HFFc6 (cell line): ENCODE measurements around the gene WDR53. TPM values are rescaled to one million over a fixed set of nuclear protein-coding genes. Genes with fewer than 3 reads are reported as not detected.
"Not testable (repeated sequence)": the region's sequence is repeated elsewhere in the genome, so short reads cannot be mapped to it uniquely, and the experiment has no call there.

Experiments used
- DNase-seq: peaks from one replicate; pipeline ENCODE4 v3.0.0-alpha.2; 2018
- H3K27ac Mint-ChIP-seq: 2 replicates; pipeline ENCODE4 v1.8.0; 2020; ENCODE audit warnings: mild to moderate bottlenecking, mixed read lengths
- H3K27me3 Mint-ChIP-seq: 2 replicates; pipeline ENCODE4 v1.8.0; 2021; ENCODE audit warnings: mild to moderate bottlenecking, moderate library complexity, mixed read lengths; ENCODE audit not compliant: insufficient read depth
- H3K36me3 Mint-ChIP-seq: 2 replicates; pipeline ENCODE4 v1.8.0; 2021; ENCODE audit warnings: low read depth, mixed read lengths
- H3K4me1 Mint-ChIP-seq: 2 replicates; pipeline ENCODE4 v1.8.0; 2020; ENCODE audit warnings: low read depth, mixed read lengths
- H3K4me3 Mint-ChIP-seq: 2 replicates; pipeline ENCODE4 v1.8.0; 2020; ENCODE audit warnings: mild to moderate bottlenecking, moderate library complexity, mixed read lengths
- H3K9me3 Mint-ChIP-seq: 2 replicates; pipeline ENCODE4 v1.8.0; 2020; ENCODE audit warnings: mild to moderate bottlenecking, mixed read lengths
- CTCF ChIP-seq: fragments of 200-600 bp; sonication (generic); IDR thresholded peaks from 2 replicates; pipeline ENCODE4 v1.5.0; 2021; ENCODE audit warnings: antibody characterized with exemption, mild to moderate bottlenecking
- total RNA-seq, 6 experiments: library from RNA; stranded (reverse); fragmentation: NEBNext Ultra II Directional; extraction: Animal tissue kit (Norgen Biotek cat#: 25700); gene quantifications; 2 replicates in 1 of 6; 3 replicates in 5 of 6; pipeline ENCODE4 v1.2.3, GENCODE V29; 2021

Gene WDR53
- total RNA-seq, 6 experiments from 2014 or later = 6.6 to 10.2 (median 9.1) TPM

- no peak overlapping the region for H3K4me3 Mint-ChIP-seq
- H3K36me3 Mint-ChIP-seq = peaks cover 14% of the 10 kb centered on the region
- DNase-seq = no peak
- TF ChIP-seq CTCF = no peak
- no peaks in the 10 kb centered on the region for H3K27me3 Mint-ChIP-seq
- peaks cover 2% of the 10 kb centered on the region for H3K9me3 Mint-ChIP-seq
- peaks cover 21% of the 10 kb centered on the region for H3K4me1 Mint-ChIP-seq
- H3K27ac Mint-ChIP-seq = 0 out of 2 replicates have a peak overlapping the region, but pooled peaks have one; percentile 8
Measured at GRCh38 chr3:196555295-196555694, 13.1 kb downstream of the WDR53 start.

DNA sequence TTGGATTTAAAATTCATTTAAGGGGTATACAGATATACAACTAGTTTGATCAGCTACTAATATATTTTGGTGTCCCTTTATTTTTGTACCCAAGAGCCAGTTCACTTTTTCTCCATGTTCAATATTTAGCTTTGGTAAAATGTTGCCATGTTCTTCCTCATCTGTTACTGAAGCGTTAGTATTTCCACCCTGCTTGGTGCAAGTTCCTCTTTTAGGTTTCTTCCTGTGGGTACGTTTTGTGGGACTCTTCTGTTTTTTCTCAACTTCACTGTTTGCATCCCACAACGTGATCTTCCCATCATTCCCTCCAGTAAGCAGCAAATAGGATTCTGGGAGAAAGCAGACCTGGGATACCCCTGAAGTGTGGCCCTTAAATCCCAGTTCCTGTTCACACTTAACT is 14.1 kb downstream of the WDR53 start:
- peaks cover 19% of the 10 kb centered on the region for H3K36me3 Mint-ChIP-seq
- no peak overlapping the region for H3K4me3 Mint-ChIP-seq
- peaks cover 10% of the 10 kb centered on the region for H3K4me1 Mint-ChIP-seq
- DNase-seq = no peak
- H3K27me3 Mint-ChIP-seq = no peaks in the 10 kb centered on the region
- H3K9me3 Mint-ChIP-seq = peaks cover 8% of the 10 kb centered on the region
- H3K27ac Mint-ChIP-seq = no peak overlapping the region
- no peak for TF ChIP-seq CTCF

- H3K9me3 Mint-ChIP-seq = peaks cover 9% of the 10 kb centered on the region
- no peak for TF ChIP-seq CTCF
- no peaks in the 10 kb centered on the region; the same call in 1 of the 2 replicates for H3K27me3 Mint-ChIP-seq
- H3K36me3 Mint-ChIP-seq = peaks cover 16% of the 10 kb centered on the region
- H3K4me3 Mint-ChIP-seq = no peak overlapping the region
- H3K4me1 Mint-ChIP-seq = peaks cover 5% of the 10 kb centered on the region; the same call in 1 of the 2 replicates
- no peak overlapping the region for H3K27ac Mint-ChIP-seq
- no peak for DNase-seq
Measured at GRCh38 chr3:196553551-196553950, 14.8 kb downstream of the WDR53 start.

GRCh38 chr3:196552253-196552652 is 16.1 kb downstream of the WDR53 start:
- peaks cover 4% of the 10 kb centered on the region for H3K27me3 Mint-ChIP-seq
- no peak for TF ChIP-seq CTCF
- H3K36me3 Mint-ChIP-seq = peaks cover 23% of the 10 kb centered on the region
- H3K27ac Mint-ChIP-seq = no peak overlapping the region
- peaks cover 5% of the 10 kb centered on the region; the same call in 1 of the 2 replicates for H3K4me1 Mint-ChIP-seq
- no peak overlapping the region for H3K4me3 Mint-ChIP-seq
- no peak for DNase-seq
- H3K9me3 Mint-ChIP-seq = peaks cover 15% of the 10 kb centered on the region

DNA sequence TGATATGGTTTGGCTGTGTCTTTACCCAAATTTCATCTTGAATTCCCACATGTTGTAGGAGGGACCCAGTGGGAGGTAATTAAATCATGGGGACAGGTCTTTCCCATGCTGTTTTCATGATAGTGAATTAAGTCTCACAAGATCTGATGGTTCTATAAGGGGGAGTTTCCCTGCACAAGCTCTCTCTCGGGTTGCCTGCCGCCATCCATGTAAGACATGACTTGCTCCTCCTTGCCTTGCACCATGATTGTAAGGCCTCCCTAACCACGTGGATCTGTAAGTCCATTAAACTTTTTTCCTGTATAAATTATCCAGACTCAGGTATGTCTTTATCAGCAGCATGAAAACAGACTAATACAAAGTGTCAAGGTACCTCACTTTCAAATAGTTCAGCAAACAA is 18.2 kb downstream of the WDR53 start:
- not testable (repeated sequence) for H3K27me3 Mint-ChIP-seq, H3K27ac Mint-ChIP-seq, DNase-seq, H3K4me3 Mint-ChIP-seq, H3K4me1 Mint-ChIP-seq
- peaks cover 23% of the 10 kb centered on the region for H3K36me3 Mint-ChIP-seq
- peaks cover 15% of the 10 kb centered on the region for H3K9me3 Mint-ChIP-seq

DNA sequence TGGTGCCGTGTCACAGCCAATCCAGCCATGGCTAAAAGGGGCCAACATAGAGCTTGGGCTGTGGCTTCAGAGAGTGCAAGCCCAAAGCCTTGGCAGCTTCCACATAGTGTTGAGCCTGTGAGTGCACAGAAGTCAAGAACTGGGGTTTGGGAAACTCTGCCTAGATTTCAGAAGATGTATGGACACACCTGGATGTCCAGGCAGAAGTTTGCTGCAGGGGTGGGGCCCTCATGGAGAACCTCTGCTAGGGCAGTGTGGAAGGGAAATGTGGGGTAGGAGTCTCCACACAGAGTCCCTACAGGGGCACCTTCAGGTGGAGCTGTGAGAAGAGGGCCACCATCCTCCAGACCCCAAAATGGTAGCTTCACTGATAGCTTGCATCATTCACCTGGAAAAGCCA is 19.0 kb downstream of the WDR53 start:
- not testable (repeated sequence) for H3K4me3 Mint-ChIP-seq, H3K4me1 Mint-ChIP-seq, H3K27me3 Mint-ChIP-seq, DNase-seq, H3K27ac Mint-ChIP-seq
- peaks cover 15% of the 10 kb centered on the region for H3K9me3 Mint-ChIP-seq
- H3K36me3 Mint-ChIP-seq = peaks cover 19% of the 10 kb centered on the region

GRCh38 chr3:196547067-196547466 is 21.3 kb downstream of the WDR53 start:
- Mint-ChIP-seq H3K4me3 (no peak overlapping the region), H3K9me3 (peaks cover 15% of the 10 kb centered on the region), H3K27ac (no peak overlapping the region), H3K4me1 (no peaks in the 10 kb centered on the region), H3K27me3 (peaks cover 4% of the 10 kb centered on the region), H3K36me3 (peaks cover 18% of the 10 kb centered on the region)
- no peak for DNase-seq
- TF ChIP-seq CTCF = no peak; the same call in 1 of the 2 replicates
